Stimulated activated CD4-positive, alpha-beta T cell treated with anti-CD3 and anti-CD28 coated beads, Interleukin-4, amount 100 ng/mL, for 1 hour (primary cell): ENCODE results near the gene ZNF484.
A peak's percentile ranks its signal among the peaks of the same experiment; 100 is the strongest.
"Not testable (repeated sequence)": the region's sequence is repeated elsewhere in the genome, so short reads cannot be mapped to it uniquely, and the experiment has no call there.

Experiments
- DNase-seq: peaks from one replicate; pipeline ENCODE4 v3.0.0-alpha.2; 2020

Gene ZNF484

DNA sequence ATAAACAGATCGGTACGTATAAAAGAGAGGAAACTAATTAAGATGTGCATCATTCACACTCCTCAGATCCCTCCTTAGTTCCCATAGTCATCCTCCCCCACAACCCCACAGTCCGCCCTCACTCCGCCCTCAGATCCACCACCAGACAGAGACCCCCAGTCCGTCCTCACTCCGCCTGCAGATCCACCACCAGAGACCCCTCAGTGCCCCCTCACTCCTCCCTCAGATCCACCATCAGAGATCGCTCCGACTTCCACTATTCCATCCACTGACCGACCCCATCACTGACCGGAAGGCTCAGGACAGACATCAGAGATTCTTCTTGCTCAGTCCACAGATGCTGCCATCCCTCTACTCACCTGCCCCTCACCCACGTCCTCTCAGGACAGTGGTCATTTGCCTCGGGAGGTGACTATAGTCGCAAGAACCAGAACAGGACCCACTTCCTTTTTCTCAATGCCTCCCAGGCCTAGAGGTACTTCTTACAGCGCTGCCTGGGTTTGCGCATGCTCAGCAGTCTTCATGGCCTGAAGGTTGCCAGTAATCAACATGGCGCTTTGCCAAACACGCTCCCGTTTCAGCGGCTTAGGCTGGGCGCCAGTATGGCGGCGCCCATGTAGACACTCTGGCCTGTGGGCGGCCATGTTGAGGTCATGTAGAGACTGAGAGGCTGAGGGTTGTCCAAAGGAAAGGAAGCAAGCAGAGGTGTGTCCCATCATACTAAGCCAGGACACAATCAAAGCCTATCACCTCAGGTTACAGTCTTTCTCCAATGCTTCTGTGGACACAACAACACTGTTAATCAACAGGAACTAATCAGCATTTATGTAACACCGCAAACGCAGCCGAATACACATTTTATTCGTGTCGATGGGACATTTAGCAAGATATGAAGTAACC is at the start of gene ZNF484:
Gene ZNF484 (minus strand): TSS at position 508 of the 900 bp plus-strand sequence. CDS start 3,009 bp downstream, outside the sequence.
- peak; percentile 95 for DNase-seq

DNA sequence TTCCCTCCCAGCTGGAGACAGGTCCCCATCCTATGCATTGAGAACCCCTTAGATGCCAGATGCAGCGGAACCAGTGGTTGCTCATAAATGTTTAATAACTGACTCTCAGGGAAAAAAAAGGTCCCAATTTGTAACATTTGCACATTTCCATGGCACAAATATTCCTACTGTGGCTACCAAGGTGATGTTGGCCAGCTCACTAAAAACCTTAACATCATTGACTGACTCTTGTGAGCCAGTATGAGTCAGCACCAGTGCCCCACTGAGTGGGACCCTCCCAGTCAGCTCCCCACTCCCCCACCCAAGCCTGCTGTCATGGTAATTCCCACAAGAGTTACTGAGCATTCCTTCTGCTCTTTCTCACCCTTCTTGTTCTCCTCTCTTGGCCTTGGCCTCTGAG is 42.6 kb upstream of the ZNF484 start:
- no peak for DNase-seq

- no peak for DNase-seq
Measured at GRCh38 chr9:92917176-92917800, 39.5 kb upstream of the ZNF484 start.

DNA sequence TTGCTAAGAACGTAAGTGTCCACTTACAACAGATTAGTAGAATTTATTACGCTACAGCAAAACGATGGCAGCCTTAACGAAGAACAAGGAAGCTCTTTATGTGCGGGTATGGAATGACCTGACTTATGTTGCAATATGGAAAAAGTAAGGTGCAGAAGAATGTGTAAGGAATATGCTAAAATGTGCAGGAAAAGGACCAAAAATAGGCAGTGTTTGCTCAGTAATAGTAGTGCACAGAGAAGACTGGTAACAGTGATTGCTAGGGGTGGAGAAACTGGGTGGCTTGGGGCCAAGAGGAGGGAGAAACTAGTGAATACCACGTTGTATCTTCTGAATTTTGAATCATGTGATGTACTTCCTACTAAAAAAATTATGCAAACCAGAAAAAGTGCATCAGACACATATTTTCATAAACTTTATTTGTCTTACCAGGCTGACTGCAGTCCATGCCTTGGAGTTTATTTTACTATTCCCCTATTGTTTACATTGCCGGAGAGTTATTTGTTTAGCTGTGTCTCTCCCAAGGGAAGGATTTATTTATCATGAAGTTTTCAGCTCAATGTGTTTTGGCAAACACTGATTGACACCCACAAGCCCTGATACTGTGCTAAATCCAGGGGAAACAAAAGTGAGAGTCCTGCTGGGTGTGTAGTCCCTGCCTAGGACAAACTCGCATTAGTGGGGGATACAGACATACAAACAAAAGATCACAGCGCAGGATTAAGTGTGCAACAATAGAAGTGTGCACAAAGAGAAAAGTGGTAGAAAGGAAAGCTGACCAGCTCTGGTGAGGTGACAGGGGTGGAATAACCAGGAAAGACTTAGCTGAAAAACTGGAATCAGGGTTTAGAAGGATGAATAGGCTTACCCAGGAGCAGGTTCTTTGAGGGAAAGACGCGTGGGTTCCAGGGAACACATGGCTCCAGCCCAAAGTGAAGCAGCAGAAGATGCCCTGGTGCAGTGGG is 34.0 kb upstream of the ZNF484 start:
- DNase-seq = no peak

GRCh38 chr9:92905137-92905536 is 27.3 kb upstream of the ZNF484 start:
- not testable (repeated sequence) for DNase-seq

DNA sequence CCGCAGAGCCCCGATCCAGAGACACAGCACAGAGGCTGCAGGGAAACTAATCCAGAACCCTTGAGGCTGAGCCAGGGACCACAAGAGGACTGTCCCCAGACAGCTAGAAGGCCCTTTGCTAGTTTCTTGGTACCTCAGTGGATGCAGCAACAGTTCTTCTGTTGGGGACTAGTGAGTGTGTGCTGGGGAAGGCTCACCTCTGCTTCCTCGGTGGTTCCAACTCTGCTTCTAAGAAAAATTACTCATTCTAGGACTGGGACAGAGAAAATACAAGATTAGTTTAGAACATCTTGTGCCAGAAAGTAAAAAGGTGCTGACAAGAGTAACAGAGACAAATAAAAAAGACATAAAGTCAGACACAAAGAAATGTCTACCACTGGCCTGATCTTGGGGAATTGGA is 19.5 kb upstream of the ZNF484 start:
- DNase-seq = no peak

- no peak for DNase-seq
Measured at GRCh38 chr9:92895812-92896436, 18.1 kb upstream of the ZNF484 start.

GRCh38 chr9:92894711-92895362 is 17.0 kb upstream of the ZNF484 start:
- DNase-seq = no peak

GRCh38 chr9:92893916-92894610 is 16.2 kb upstream of the ZNF484 start:
- not testable (repeated sequence) for DNase-seq

DNA sequence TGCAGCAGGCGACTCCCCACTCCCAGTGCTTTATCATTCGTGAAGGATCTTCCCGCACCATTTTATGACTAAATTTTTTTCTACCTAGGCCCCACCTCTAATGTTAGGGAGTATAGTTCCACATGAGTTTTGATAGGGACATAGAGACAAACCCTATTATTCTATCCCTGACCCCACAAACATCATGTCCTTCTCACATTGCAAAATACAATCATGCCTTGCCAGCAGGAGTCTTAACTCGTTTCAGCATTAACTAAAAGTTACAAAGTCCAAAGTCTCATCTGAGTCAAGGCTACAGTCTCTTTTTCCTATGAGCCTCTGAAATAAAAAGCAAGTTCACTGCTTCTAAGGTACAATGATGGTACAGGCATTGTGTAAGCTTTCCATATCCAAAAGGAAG is 14.4 kb upstream of the ZNF484 start:
- not testable (repeated sequence) for DNase-seq

- no peak for DNase-seq
Measured at GRCh38 chr9:92890761-92891160, 12.9 kb upstream of the ZNF484 start.

- DNase-seq = peak; percentile 15
Measured at GRCh38 chr9:92887880-92888338, 10.1 kb upstream of the ZNF484 start.

- not testable (repeated sequence) for DNase-seq
Measured at GRCh38 chr9:92886846-92887610, 9.2 kb upstream of the ZNF484 start.

GRCh38 chr9:92883666-92884405 is 6.0 kb upstream of the ZNF484 start:
- DNase-seq = not testable (repeated sequence)

DNA sequence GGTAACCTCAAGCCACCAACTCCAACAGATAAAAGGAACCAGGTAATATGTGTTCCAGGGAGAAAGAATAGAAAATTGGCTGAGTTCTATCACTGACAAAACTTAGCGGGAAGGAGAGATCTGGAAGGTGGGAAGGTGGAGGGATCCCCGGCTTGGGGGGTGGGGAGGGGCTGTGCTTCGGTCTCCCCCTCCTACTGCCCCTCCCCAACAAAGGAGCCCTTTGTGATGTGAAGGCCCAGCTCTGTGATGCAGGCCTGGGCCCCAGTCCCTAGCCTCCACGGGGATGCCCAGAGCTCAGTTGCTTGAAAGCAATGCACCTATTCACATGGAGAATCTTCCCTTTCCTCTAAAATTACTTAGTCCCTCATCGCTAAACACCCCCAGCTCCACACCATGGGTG is 4.4 kb upstream of the ZNF484 start:
- no peak for DNase-seq

GRCh38 chr9:92875373-92875772 is 2.5 kb downstream of the ZNF484 start:
- no peak for DNase-seq

DNA sequence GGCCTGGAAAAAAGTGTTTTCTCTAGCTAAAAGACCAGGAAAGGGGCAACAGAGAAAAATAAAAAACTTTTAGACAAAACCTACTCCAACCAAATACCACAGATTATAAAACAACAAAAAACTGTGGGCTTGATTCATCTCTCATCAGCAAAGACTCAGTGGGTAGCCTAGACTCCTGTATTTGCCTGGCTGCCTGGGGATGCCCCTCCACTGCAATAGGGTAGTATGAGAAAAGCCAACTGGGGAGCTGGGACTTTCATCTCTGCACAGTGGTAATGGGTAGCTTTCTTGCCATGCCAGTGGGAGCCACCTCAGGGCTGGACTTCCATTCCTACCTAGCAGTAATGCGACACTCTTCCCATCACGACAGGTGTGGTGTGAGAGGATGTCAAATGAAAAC is 7.5 kb downstream of the ZNF484 start:
- DNase-seq = no peak

DNA sequence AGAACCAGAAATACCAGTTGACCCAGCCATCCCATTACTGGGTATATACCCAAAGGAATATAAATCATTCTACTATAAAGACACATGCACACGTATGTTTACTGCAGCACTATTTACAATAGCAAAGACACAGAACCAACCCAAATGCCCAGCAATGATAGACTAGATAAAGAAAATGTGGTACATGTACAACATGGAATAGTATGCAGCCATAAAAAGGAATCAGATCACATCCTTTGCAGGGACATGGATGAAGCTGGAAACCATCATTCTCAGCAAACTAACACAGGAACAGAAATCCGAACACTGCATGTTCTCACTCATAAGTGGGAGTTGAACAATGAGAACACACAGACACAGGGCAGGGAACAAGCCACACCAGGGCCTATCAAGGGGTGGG is 11.2 kb downstream of the ZNF484 start:
- DNase-seq = not testable (repeated sequence)

DNA sequence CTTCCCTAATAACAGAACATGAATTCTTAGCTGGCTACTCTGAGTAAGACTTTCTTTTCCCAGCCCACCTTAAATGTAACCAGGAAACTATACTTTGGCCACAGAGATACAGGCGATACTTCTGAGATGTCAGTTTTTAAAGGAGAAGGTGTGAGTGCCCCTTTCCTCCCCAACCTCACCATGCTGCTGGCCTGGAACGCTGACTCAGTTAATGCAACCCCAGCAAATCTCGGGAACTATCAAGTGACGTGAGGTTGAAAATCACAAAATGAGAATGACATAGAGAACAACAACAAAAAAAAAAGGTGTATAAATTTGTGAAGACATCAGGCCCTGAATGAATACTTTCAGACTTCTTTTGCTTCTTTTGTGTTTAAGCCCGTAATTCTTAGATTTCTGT is 13.7 kb downstream of the ZNF484 start:
- DNase-seq = no peak

- DNase-seq = no peak
Measured at GRCh38 chr9:92860867-92861266, 17.0 kb downstream of the ZNF484 start.
